Mesenchymal stem cell (in vitro differentiated cells and primary cell): ENCODE measurements around the gene MLLT1.

Experiments
- DNase-seq: peaks from one replicate; pipeline ENCODE4 v3.0.0-alpha.2; 2013
- H2AFZ ChIP-seq: one replicate; pipeline ENCODE4 v1.6.1; 2013; ENCODE audit warnings: low read depth, mild to moderate bottlenecking, control low read depth, inconsistent platforms, low read length, moderate library complexity
- H2AK5ac ChIP-seq: 2 replicates; pipeline ENCODE4 v1.6.1; 2013; ENCODE audit warnings: low read length, moderate library complexity, mild to moderate bottlenecking, inconsistent platforms; ENCODE audit not compliant: severe bottlenecking
- H2BK120ac ChIP-seq: one replicate; pipeline ENCODE4 v1.6.1; 2013; ENCODE audit warnings: low read depth, mild to moderate bottlenecking, inconsistent platforms, low read length, moderate library complexity
- H2BK12ac ChIP-seq, 2 experiments: one replicate each; pipeline ENCODE4 v1.6.1; 2013; ENCODE audit warnings: inconsistent platforms in 2 of 2, low read length in 2 of 2, mild to moderate bottlenecking in 2 of 2, moderate library complexity in 2 of 2, control low read depth in 1 of 2
- H2BK15ac ChIP-seq: one replicate; pipeline ENCODE4 v1.6.1; 2013; ENCODE audit warnings: mild to moderate bottlenecking, low read depth, inconsistent platforms; ENCODE audit not compliant: poor library complexity, severe bottlenecking
- H2BK5ac ChIP-seq: 2 replicates; pipeline ENCODE4 v1.6.1; 2013; ENCODE audit warnings: low read depth, mild to moderate bottlenecking, low read length, control low read depth, inconsistent platforms; ENCODE audit not compliant: poor library complexity, severe bottlenecking
- H3K14ac ChIP-seq, 2 experiments: one replicate each; pipeline ENCODE4 v1.6.1; 2013; ENCODE audit warnings: inconsistent platforms in 2 of 2, low read length in 2 of 2, control low read depth in 1 of 2, mild to moderate bottlenecking in 1 of 2, moderate library complexity in 1 of 2
- H3K18ac ChIP-seq, 2 experiments: one replicate each; pipeline ENCODE4 v1.6.1; 2013; ENCODE audit warnings: inconsistent platforms in 2 of 2, low read length in 2 of 2, control low read depth in 1 of 2, low read depth in 1 of 2, mild to moderate bottlenecking in 1 of 2
- H3K23ac ChIP-seq, 2 experiments: one replicate each; pipeline ENCODE4 v1.6.1; 2013; ENCODE audit warnings: inconsistent platforms in 2 of 2, low read length in 2 of 2, mild to moderate bottlenecking in 2 of 2, moderate library complexity in 2 of 2, control low read depth in 1 of 2
- H3K27ac ChIP-seq: 2 replicates; pipeline ENCODE4 v1.5.1; 2013; ENCODE audit warnings: mild to moderate bottlenecking, moderate library complexity, low read length, control low read depth, inconsistent platforms; ENCODE audit not compliant: poor library complexity, severe bottlenecking
- H3K27me3 ChIP-seq, 2 experiments: 2 replicates each; pipeline versions ENCODE4 v1.6.1 to v1.7.0; 2013; ENCODE audit warnings: low read length in 2 of 2, mild to moderate bottlenecking in 2 of 2, moderate library complexity in 2 of 2, control low read depth in 1 of 2, inconsistent platforms in 1 of 2; ENCODE audit not compliant: control insufficient read depth in 1 of 2, insufficient read depth in 1 of 2
- H3K36me3 ChIP-seq, 2 experiments: 2 replicates each; pipeline versions ENCODE4 v1.6.1 to v1.7.0; 2013; ENCODE audit warnings: low read length in 2 of 2, control low read depth in 1 of 2, inconsistent platforms in 1 of 2, low read depth in 1 of 2, mild to moderate bottlenecking in 1 of 2; ENCODE audit not compliant: insufficient read depth in 2 of 2, control insufficient read depth in 1 of 2
- H3K4ac ChIP-seq, 2 experiments: one replicate each; pipeline ENCODE4 v1.6.1; 2013; ENCODE audit warnings: inconsistent platforms in 2 of 2, low read length in 2 of 2, mild to moderate bottlenecking in 2 of 2, moderate library complexity in 2 of 2, control low read depth in 1 of 2, low read depth in 1 of 2
- H3K4me1 ChIP-seq: 2 replicates; pipeline ENCODE4 v1.6.1; 2013; ENCODE audit warnings: low read depth, low read length, control low read depth; ENCODE audit not compliant: control insufficient read depth, insufficient read depth
- H3K4me2 ChIP-seq: 2 replicates; pipeline ENCODE4 v1.6.1; 2013; ENCODE audit warnings: low read length, mild to moderate bottlenecking, inconsistent platforms; ENCODE audit not compliant: poor library complexity, severe bottlenecking
- H3K4me3 ChIP-seq, 2 experiments: 2 replicates each; pipeline versions ENCODE4 v1.5.1 to v1.7.0; 2013; ENCODE audit warnings: low read length in 2 of 2, mild to moderate bottlenecking in 2 of 2, control low read depth in 1 of 2, low read depth in 1 of 2; ENCODE audit not compliant: insufficient read depth in 1 of 2
- H3K79me1 ChIP-seq: replicated peaks from 2 replicates; pipeline ENCODE4 v1.6.1; 2013; ENCODE audit warnings: mild to moderate bottlenecking, control low read depth, low read length, inconsistent platforms; ENCODE audit not compliant: poor library complexity, severe bottlenecking
- H3K9ac ChIP-seq: 2 replicates; pipeline ENCODE4 v1.7.0; 2013; ENCODE audit warnings: mild to moderate bottlenecking, low read length, moderate library complexity
- H3K9me3 ChIP-seq: 2 replicates; pipeline ENCODE4 v1.7.0; 2013; ENCODE audit warnings: mild to moderate bottlenecking, low read length; ENCODE audit not compliant: control insufficient read depth
- H4K8ac ChIP-seq: one replicate; pipeline ENCODE4 v1.6.1; 2013; ENCODE audit warnings: inconsistent platforms, mild to moderate bottlenecking, low read length, moderate library complexity
- H4K91ac ChIP-seq: one replicate; pipeline ENCODE4 v1.6.1; 2013; ENCODE audit warnings: mild to moderate bottlenecking, low read length, inconsistent platforms
- WGBS: methylation state at CpG from one replicate; pipeline ENCODE4 v1.1.7; 2013; ENCODE audit warnings: mixed read lengths; 5-methylcytosine and 5-hydroxymethylcytosine counted together

The MLLT1 gene

DNA sequence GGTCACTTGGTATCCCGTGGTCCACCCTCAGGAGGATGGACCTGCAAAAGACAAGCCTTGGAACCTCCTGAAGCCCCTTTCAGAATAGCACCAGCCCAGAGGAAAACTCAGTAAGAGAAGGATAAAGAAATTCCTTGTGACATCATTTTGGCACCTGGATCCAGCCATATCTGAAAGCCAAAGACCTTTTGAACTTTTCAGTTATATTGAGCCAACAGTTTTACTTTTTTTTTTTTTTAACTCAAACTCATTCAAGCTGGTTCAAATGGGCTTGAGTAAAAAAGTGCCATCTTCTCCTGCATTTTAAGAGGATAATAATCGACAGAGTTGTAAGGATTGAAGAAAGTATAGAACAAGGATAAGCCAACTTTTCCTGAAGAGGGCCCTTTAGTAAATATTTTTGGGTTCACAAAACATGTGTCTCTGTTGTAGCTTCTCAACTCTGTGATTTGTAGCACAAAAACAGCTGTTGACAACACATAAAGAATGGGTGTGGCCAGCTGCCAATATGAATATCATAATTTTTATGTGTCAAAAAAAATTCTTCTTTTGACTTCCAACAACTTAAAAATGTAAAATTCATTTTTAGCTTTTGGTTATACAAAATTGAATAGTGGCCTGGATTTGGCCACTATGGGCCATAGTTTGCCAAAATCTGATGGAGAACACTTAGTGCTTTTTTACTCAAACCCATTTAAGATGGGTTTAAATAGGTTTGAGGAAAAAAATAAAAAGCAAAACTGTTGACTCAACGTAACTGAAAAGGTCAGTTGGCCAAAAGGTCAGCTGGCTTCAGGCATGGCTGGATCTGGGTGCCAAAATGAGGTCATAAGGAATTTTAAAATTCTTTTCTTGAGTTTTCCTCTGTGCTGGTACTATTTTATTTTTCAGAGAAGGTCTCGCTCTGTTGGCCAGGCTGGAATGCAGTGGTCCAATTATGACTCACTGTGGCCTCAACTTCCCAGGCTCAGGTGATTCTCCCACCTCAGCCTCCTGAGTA lies 93.6 kb downstream of the MLLT1 start:
- 66% methylated on average over 4 of the region's 4 CpGs for WGBS
- Histone ChIP-seq H2BK5ac (no peak overlapping the region), H3K9ac (no peak overlapping the region), H3K4me1 (no peaks in the 10 kb centered on the region), H3K36me3 (peaks cover 0 to under 1% of the 10 kb centered on the region in 2 experiments), H3K27ac (no peak overlapping the region), H2BK12ac (no peak overlapping the region), H2AFZ (no peak overlapping the region), H3K4ac (no peak overlapping the region), H4K8ac (no peak overlapping the region), H3K4me3 (no peak overlapping the region), H3K23ac (peak overlapping the region in 1 of 2 experiments; percentile 5), H3K27me3 (peaks cover 0 to 10% of the 10 kb centered on the region in 2 experiments), H3K79me1 (no peaks in the 10 kb centered on the region), H2BK15ac (no peak overlapping the region), H3K18ac (no peak overlapping the region), H2AK5ac (no peak overlapping the region), H3K9me3 (no peaks in the 10 kb centered on the region), H3K14ac (no peak overlapping the region), H2BK120ac (no peak overlapping the region), H3K4me2 (no peak overlapping the region), H4K91ac (no peak overlapping the region)
- DNase-seq: no peak

DNA sequence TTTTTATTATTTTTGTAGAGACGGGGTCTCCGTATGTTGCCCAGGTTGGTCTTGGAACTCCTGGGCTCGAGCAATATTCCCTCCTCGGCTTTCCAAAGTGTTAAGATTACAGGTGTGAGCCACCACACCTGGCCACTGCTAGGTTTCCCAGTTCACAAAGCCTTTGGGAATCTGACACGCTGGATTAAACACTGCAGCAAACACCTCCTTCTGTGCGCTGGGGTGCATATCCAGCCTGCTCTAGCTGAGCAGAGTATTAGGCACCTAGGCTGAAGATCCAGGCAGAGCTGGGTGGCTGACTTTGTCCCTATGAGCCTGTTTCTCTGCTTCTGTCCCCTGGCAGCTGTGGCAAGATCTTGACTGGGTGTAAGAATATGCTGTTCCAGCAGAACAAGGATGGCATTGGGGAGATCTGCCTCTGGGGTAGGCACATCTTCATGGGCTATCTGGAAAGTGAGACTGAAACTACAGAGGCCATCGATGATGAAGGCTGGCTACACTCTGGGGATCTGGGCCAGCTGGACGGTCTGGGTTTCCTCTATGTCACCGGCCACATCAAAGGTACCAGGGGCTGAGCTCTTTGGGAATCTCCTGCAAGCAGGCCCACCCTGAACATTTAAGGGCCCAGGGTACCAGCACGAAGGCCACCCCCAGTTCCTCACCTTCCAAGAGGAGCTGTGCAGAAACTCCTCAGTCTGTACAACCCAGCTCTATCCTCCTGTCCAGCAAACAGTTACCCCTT lies 94.5 kb downstream of the MLLT1 start:
- H3K9me3 ChIP-seq: no peaks in the 10 kb centered on the region
- no peaks in the 10 kb centered on the region for H3K4me1 ChIP-seq
- no peak overlapping the region for H3K27ac ChIP-seq
- no peak overlapping the region for H4K8ac ChIP-seq
- H3K4ac ChIP-seq: no peak overlapping the region
- no peak overlapping the region for H3K4me2 ChIP-seq
- no peak overlapping the region for H4K91ac ChIP-seq
- H3K36me3 ChIP-seq: no peaks in the 10 kb centered on the region
- no peak overlapping the region for H2BK120ac ChIP-seq
- no peak overlapping the region for H2AFZ ChIP-seq
- 81% methylated on average over 10 of the region's 10 CpGs for WGBS
- no peak overlapping the region for H3K9ac ChIP-seq
- no peak overlapping the region for H3K4me3 ChIP-seq
- no peak overlapping the region for H2BK15ac ChIP-seq
- H3K14ac ChIP-seq: no peak overlapping the region
- no peak for DNase-seq
- no peak overlapping the region for H2AK5ac ChIP-seq
- H2BK5ac ChIP-seq: no peak overlapping the region
- peak overlapping the region in 1 of 2 experiments; percentile 5 for H3K23ac ChIP-seq
- H3K79me1 ChIP-seq: no peaks in the 10 kb centered on the region
- H3K18ac ChIP-seq: no peak overlapping the region
- no peak overlapping the region for H2BK12ac ChIP-seq
- peaks cover 0 to 15% of the 10 kb centered on the region in 2 experiments for H3K27me3 ChIP-seq

DNA sequence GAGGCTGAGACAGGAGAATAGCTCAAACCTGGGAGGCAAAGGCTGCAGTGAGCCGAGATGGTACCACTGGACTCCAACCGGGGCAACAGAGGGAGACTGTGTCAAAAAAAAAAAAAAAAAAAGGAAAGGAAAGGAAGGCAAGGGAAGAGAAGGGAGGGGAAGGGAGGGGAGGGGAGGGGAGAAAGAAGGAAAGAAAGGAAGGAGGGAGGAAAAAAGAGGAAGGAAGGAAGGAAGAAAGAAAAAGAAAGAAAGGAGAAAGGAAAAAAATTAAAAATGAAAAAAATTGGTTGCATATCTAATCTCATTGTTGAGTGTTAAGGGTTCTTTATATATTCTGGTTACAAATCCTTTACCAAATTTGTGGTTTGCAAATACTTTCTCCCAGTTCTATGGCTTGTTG lies 98.7 kb downstream of the MLLT1 start:
- Histone ChIP-seq H3K4me3 (no peak overlapping the region), H2AK5ac (no peak overlapping the region), H2AFZ (no peak overlapping the region), H3K4me1 (no peaks in the 10 kb centered on the region), H2BK5ac (no peak overlapping the region), H4K8ac (no peak overlapping the region), H3K9me3 (no peaks in the 10 kb centered on the region), H3K23ac (no peak overlapping the region), H4K91ac (no peak overlapping the region), H3K36me3 (no peaks in the 10 kb centered on the region), H3K18ac (no peak overlapping the region), H2BK12ac (no peak overlapping the region), H3K79me1 (no peaks in the 10 kb centered on the region), H3K9ac (no peak overlapping the region), H2BK15ac (no peak overlapping the region), H2BK120ac (no peak overlapping the region), H3K4ac (no peak overlapping the region), H3K27me3 (peaks cover 0 to 33% of the 10 kb centered on the region in 2 experiments), H3K14ac (no peak overlapping the region), H3K4me2 (no peak overlapping the region), H3K27ac (no peak overlapping the region)
- DNase-seq: no peak
- WGBS: 69% methylated on average over 2 of the region's 2 CpGs

DNA sequence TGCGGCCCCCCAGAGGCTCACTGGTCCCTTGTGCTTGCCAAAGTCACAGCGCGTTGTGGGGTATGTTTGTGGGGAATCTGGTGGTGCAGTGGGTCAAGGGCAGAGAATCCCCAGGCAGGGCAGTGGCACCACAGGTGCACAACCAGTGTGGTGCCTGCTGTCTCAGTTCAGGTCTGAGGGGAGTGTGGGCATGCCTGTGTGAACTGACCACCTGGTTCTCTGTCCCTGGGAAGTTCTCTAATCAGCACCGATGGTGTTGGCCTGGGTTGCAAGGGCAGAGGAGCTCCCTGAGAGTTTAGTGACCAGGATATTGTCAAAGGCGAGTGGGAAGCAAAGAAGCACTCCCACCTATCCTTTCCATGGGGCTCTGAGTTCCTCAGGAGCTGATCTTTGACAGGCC lies 106.6 kb downstream of the MLLT1 start:
- H4K8ac ChIP-seq: no peak overlapping the region
- no peak overlapping the region for H2AK5ac ChIP-seq
- H3K36me3 ChIP-seq: no peaks in the 10 kb centered on the region
- no peaks in the 10 kb centered on the region for H3K79me1 ChIP-seq
- H3K23ac ChIP-seq: no peak overlapping the region
- no peak overlapping the region for H2BK5ac ChIP-seq
- no peaks in the 10 kb centered on the region for H3K4me1 ChIP-seq
- H3K27ac ChIP-seq: no peak overlapping the region
- WGBS: 74% methylated on average over 5 of the region's 5 CpGs
- no peak overlapping the region for H2BK12ac ChIP-seq
- H2BK15ac ChIP-seq: no peak overlapping the region
- H3K18ac ChIP-seq: no peak overlapping the region
- no peak overlapping the region for H4K91ac ChIP-seq
- H3K4me2 ChIP-seq: no peak overlapping the region
- H2BK120ac ChIP-seq: no peak overlapping the region
- DNase-seq: no peak
- H2AFZ ChIP-seq: no peak overlapping the region
- peaks cover 9 to 27% of the 10 kb centered on the region in 2 experiments for H3K27me3 ChIP-seq
- H3K9me3 ChIP-seq: peaks cover 6% of the 10 kb centered on the region
- H3K14ac ChIP-seq: no peak overlapping the region
- H3K9ac ChIP-seq: no peak overlapping the region
- H3K4me3 ChIP-seq: no peak overlapping the region
- H3K4ac ChIP-seq: no peak overlapping the region
